T-helper 1 cell (primary cell): ENCODE results near the gene ZFYVE28.
"Not testable (repeated sequence)": the region's sequence is repeated elsewhere in the genome, so short reads cannot be mapped to it uniquely, and the experiment has no call there.

Source experiments
- DNase-seq, 5 donors: peaks; one replicate each; pipeline ENCODE4 v3.0.0-alpha.2; 2012 to 2020

Gene ZFYVE28

DNA sequence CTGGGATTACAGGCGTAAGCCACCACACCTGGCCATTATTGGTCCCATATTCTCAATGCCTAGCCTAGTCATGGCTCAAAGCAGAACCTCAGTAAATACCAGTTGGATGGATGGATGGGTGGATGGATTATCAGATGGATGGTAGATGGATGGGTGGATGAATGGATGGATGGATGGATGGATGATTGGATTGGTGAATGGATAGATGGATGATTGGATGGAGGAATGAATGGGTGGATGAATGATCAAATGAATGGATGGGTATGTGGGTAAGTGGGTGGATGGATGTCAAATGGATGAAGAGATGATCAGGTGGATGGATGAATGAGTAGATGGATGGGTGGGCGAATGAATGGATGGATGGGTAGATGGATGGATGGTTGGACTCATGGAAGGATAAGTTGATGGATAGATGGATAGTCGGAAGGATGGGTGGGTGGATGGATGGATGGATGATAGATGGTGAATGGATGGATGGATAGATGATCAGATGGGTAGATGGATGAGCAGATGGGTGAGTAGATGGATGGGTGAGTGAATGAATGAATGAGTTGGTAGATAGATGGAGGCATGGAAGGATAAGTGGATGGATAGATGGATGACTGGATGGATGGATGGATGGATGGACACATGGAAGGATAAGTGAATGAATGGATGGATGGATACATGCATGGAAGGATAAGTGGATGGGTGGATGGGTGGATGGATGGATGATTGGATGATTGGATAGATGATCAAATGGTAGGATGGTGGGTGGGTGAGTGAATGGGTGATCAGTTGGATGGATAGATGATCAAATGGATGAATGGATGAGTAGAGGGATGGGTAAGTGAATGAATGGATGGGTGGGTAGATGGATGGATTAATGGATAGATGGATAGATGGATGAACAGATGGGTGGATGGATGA, 28.5 kb upstream of the ZFYVE28 start:
- DNase-seq = no peak

DNA sequence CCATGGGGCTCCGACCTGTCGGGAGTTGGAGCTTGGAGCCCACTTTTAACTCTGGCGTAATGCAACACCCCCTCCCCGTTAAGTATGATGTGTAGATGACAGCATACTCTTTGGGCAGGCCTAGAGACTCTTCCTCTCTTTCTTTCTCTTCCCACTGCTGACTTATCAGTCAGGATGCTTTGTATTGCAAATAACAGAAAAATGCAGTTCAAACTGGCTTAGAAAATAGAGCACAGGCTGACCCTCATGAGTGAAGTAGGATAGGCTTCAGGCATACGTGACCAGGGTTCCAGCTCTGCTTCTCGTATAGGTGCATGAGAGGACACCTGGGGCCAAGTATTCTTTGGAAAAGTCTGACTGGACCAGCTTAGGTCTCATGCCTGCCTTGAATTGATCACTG, 27.1 kb upstream of the ZFYVE28 start:
- DNase-seq = no peak

DNA sequence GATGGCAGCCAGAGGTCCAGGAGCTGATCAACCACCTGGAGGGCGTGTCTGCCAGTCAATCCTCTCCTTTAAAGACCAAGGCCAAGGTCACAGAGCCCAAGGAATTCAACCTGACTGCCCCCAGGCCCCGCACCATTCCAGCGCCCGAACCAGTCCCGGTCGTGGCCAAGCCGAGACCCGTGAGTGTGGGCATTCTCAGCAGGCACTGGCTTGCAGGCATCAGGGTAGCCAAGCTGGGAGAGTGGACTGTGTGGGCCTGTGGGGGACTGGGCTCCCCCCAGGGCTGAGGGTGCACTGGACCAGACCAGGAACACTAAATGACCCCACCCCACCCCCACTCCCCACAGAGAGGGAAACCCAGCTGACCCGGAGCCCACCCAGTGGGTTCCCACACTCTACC, 26.7 kb upstream of the ZFYVE28 start:
- no peak for DNase-seq

DNA sequence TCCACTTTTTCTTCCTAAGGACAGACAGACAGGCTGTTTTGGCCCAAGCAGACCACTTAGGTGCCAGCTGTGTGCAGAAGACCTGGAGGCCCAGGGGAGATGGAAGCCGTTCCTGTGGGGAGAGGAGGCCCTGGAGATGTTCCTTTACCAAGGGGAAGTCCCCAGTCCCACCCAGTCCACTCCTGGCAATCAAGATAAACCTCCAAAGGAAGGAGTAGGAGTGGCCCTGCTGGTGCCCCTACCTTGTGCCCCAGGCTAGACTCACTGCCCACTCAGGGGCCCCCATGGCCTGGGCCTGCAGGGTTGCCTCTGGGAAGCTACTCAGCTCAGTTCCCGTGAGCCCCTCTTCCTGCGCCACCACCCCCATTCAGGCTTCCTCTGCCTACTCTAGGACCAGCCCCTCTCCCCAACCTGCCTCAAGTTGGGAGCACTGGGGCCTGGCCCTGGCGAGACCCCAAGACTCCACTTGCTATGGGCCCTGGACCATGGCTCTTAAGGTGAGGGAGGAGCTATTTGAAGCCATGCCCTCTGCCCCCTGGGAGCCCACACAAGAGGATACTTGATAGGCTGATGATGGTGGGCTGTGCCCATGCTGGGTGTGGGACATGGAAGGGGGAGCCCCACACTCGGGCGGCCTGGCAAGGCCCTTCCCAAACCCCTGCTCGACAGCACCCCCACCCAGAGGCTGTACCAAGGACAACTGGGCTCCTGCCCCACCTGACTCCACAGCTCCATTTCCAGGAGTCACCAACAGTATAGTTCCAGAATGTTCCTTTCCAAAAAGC, 25.7 kb upstream of the ZFYVE28 start:
- DNase-seq = no peak

DNA sequence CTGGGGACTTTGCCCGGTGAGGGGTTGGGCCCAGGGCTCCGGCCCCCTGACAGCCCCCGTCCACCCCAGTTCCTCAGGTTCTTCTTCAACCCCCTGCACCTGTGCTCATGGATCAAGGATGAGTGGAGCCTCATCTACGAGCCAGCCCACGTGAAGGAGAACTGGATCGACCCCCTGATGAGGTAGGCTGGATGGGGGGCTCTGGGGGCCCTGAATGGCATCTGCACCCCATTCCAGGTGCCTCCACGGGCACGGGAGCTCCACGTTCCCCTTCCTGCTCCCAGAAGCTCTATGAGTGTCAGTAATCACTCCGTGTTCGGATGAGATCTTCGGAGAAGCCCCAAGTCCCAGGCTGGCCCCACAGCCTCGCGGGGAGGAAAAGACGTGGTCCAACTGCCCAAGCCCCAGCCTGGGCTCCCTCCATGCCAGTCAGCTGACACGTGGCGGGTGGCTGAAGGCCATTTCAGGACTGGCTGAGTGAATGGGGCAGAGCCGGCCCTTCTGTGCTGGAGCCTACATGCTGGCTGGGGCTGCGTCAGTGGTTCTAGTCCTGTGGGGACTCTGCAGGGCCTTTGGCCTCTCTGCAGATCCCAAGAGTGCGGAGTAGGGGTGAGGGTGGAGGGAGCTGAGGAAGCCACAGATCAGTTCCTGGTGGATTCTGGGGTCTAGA, 24.8 kb upstream of the ZFYVE28 start:
- no peak for DNase-seq

DNA sequence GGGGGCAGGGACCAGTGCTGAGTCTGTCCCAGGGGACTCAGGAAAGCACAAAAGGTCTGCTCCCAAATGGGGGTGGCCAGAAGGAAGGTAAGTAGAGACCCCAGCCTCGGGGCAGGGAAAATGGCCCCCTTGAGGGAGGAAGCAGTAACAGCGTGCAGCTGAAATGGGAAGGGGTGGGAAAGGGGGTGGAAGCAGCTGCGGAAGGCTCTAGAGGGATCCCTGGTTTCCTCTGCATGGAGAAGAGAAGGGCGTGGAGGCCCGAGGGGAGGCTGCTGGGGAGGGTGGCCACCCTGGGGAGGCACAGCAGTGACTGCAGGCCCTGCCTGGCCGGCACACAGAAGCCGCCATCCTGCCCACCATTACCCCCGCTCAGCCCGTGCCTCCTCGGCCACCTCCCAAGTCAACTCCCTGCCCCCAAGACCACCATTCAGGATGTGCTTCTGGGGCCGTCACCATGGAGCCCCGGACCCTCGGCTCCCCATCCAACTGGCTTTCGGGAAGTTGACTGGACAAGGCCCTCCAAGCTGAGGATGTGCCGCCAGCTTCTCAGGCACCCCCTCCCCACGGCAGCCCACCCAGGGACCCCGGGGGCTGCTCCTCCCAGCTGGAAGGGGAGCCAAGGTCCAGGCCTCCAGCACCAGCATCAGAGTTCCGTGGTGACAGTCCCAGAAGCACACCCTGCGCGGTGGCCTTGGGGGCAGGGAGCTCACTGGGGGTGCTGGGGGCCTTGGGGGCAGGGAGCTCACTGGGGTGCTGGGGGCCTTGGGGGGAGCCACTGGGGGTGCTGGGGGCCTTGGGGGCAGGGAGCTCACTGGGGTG, 23.9 kb upstream of the ZFYVE28 start:
- no peak for DNase-seq

DNA sequence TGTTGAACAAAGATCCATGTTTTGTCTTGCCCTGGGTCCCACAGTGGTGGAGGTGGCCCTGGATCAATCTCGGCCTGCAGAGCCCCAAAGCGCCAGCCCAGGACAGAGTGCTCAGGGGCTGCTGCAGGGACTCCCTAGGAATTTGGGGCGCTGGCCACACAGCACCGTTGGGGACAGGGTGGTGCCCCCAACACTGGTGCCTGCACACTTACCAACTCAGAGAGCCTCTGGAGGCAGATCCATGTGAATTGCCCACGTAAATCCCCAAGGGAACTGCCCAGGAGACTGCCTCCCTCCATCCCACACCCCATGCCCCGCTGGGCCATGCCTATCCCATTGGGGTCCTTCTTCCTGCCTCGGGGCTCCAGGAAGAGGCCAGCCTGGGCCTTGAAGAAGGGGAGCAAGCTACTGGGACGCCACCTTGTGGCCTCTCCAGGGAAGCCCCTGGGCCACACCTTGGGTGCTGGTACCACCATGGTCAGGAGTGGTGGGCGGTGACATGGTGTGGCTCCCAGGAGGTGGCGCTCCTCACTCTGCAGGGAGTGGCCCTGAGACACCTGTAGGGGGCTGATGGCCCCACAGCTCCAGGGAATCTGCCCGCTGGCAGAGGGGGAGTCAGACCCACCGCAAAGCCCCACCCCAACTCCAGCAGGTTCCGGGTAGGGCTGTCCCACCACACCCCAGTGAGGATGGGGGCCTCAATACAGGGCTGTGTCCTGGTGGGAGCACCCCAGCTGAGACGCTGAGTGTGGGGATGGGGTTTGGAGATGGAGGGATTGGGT, 23.1 kb upstream of the ZFYVE28 start:
- DNase-seq = peak in 4 of 5 donors; percentile 56 to 81 (median 60)

DNA sequence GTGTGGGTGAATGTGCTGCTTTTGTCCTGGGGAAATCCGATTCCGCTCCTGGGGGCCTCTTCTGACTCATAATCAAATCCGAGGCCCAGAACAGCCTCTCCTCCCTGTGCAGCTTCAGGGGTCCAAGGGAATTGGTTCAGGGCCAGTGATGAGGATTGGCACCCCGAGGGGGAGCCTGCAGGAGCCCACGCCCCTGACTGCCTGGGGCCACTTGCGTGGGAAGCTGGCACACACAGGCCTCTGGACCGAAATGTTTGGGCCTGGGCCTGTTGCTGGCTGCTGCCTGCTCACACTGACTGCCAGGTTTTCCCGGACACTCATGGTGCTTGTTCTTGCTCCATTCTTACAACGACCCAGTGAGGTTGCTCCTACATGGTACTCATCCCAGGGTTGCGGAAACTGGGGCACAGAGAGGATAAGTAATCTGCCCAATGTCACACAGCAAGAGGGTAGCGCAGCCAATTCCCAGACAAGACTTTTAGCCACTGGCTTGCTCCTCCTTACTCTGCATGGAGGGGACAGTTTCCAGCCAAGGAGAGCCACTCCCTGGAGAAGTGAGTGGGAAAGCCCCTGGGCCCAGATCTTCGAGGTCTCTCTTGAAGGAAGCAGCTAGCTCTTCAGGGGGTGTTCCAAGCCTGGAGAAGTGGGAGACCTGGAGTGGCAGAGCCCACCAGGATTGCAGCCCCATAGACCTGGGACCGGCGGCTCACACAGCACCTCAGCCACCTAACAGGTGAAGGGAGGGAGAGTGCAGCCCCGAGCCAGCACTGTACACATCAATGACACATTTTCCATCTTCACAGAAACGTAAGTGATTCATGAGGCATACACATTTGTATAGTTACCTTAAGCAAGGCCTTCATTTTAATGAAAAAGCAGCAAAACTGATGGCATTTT, 20.6 kb upstream of the ZFYVE28 start:
- DNase-seq = no peak

DNA sequence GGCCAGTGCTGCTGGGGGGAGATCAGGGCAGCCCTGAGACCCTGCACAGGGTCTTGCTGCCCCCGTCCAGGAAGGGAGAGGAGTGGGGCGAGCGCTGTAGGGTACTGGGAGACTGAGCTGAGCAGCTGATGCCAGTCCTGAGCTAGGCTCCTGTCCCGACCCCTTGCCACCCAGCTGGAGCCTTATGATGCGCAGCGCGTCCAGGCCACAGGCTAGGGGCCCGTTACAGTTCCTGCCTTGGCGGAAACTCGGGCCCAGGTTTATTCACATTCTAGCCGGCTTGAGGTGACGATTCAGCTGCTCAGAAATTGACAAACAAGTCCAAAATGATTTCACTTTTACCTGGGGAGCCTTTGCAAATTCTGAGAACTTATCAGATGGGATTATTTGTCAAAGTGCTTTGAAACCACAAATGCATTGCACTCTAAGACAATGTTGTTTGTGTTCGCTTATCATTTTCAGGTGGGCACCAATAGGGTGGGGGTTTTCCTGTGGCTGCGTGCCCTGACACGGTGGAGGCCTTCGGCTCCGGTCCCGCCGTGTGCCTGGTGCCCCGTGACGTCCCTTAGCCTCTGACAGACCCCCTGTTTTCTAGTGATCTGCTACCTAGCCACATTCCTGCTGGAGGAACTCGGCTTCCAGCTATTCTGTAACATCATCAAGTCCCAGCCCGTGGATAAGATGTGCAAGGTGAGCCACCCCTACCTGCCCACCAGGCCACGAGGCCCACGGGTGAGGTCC, 19.2 kb upstream of the ZFYVE28 start:
- DNase-seq = no peak

DNA sequence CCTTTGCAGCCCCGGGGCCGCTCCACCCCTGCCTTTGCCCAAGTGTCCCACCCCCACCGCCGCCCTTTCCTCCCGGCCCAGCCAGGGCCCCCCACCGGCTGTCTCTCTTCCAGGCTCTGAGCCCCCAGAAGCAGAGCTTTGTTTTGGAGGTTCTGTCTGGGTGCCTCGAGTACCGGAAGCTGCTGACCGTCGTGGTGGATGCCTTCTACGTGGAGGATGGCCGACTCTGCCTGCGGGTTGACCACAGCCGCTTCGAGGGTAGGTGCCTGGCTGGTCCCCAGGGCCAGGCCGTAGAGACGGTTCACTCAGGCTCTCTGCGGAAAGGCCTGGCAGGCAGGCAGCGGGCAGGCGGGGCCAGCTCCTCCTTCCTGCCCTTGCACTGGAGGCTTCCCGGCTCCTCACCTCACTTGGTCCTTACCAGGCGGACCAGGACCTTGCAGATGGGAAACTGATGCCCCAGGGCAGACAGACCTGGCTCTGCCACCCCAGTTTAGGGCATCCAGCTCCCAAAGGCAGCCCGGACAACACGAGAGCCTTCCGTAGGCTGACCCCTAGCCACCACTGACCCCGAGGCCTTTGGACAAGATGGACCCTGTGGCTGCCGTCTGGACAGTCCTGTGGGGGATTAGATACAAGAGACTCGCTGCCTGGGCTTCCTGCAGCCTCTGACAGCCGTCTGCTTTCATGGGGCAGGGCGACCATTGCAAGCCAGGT, 18.5 kb upstream of the ZFYVE28 start:
- DNase-seq = no peak

DNA sequence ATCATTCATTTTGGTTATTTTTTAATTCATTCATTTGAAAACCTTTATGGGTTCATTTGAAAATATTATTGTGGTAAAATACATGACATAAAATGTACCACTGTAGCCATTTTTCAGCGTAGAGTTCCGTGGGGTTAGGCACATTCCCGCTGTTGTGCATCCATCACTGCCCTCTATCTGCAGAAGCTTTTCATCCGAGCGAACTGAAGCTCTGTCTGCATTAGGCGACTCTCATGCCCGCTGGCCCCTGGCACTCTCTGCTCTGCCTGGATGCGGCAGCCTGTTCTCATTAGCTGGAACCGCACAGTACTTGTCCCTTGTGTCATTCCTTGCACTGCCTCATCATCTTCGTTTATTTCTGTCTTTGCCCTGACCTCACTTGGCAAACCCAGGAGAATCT, 17.9 kb upstream of the ZFYVE28 start:
- DNase-seq = no peak

DNA sequence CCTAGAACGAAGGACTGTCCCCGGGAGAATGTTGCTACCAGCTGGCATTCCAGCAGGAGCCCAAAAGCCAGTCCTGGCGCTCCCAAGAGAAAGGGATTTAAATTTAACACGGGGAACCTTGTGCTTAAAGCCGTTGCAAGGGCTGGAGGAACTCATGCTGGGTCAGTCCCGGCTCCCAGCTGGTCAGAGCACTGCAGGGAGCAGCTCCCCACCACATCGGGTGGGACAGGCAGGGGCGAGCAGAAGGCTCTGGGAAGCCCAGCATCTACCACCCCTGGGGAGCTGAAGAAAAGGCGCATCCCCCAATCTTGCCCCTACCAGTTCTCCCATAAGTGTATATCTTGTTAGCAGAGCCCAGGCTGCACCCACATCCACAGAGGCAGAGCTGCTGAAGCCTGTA, 16.0 kb upstream of the ZFYVE28 start:
- DNase-seq = no peak

DNA sequence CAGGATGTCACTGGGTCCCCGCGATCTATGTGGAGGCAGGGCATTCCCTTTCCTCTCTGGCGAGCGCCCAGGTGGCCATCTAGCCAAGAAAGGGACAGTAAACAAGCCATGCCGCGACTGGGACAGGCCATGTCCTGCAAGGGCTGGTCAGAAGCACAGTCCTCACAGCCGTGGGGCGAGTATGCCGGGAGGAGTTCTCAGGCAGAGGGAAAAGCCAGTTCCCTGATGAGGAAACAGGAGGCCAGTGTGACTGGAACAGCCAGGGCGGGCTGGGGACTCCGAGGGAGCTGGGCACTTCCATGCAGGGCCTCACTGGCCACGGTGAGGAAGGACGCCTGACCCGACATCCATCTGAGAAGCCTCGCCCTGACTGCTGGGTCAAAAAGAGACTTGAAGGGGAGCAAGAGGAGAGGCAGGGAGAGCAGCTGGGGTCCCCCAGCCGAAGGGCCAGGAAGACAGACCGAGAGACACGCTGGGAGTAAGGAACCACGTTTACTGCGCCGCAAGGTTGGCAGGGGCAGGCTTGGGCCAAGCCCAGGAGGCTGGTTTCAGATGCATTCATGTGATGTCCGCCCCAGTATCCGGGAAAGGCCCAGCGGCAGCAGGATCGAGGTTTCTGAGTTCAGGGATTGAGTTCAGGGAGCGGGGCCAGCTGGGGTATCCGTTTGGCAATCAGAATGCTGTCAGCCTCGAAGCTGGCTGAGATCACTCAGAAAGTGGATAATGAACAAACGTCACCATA, 15.3 kb upstream of the ZFYVE28 start:
- no peak for DNase-seq

DNA sequence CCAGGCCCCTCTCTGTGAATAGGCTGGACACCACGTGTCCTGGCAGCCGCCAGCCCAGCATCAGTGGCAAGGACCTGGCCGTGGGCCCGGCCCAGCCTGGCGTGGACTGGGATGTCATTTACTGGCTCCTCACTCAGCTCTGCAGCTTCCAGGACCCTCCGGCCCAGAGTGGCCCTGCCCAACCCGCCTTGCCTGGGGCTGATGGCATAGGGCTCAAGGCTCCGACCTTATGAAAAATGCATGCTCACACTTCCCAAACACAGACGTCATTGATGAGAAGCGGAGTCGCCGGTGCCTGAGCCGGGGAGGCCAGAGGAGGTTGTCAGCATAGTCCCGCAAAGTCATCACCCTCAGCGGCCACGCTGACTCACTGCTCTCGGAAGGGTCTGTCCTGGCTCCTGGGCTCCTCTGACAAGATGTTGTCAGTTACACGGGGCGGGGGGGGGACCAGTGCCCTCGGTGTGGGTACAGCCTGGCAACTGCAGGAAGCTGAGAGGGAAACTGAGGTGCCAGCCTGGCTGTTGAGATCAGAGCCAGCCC, 14.6 kb upstream of the ZFYVE28 start:
- no peak for DNase-seq

DNA sequence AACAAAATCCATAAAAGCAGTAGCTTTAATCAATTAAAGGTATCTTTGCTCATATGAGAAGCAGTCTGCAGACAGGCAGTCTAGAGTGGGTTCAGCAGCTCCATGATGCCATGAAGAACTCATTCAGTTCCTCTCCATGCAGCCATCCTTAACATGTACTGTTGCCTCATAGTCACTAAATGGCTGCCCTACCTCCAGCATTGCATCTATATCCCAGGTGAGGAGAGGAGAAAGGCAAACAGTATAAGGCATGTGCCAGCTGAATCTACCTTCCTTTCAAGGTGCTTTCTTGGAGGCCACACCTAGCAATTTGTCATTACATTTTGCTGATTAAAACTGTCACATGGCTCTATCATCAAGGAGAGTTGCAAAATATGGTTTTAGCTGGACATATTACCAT, 13.6 kb upstream of the ZFYVE28 start:
- no peak for DNase-seq

DNA sequence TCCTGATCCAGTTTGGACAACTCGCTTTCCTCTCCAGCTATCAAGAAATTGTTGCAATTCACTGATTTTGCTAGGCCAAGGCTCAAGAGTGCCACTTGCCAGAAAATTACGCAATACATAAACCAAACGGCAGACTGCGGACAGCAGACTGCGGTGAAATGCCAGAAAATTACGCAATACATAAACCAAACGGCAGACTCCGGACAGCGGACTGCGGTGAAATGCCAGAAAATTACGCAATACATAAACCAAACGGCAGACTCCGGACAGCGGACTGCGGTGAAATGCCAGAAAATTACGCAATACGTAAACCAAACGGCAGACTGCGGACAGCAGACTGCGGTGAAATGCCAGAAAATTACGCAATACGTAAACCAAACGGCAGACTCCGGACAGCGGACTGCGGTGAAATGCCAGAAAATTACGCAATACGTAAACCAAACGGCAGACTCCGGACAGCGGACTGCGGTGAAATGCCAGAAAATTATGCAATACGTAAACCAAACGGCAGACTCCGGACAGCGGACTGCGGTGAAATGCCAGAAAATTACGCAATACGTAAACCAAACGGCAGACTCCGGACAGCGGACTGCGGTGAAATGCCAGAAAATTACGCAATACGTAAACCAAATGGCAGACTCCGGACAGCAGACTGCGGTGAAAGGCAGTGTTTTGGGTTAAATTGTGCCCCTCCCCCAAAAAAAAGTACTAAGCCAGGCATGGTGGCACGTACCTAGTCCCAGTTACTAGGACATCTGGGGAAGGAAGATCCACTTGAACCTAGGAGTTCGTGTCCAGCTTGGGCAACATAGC, 11.7 kb upstream of the ZFYVE28 start:
- not testable (repeated sequence) for DNase-seq

DNA sequence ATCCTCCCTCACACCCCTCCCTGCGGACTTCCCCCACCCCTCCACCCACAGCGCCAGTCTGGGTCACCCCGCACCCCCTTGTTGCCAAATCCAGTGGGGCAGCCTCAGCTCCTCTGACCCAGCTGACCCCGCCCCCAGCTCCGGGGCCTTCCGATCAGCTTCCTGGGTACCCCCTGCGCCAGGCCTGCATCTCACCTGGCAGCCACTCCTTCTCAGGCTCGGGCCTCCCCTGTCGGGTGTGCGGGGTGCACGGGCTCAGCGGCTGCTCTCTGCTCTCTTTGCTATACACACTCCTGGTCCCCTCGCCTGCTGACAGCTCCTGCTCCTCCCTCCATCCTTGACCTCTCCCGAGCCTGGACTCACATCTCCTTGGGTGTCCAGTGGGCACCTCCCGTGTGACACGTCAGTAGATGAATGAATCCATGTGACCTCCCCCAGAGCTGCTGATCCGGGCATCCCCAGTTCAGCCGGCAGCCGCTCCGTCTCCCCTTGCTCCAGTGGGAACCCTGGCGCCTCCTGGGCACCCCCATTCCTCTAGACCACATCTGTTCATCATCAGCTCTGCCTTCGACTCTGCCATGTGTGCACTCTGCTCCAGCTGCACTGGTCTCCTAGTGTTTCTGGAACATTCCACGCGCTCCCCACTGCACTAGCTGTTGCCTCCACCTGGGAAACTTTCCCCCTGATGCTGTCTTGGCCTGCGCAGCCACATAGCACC, 10.2 kb upstream of the ZFYVE28 start:
- DNase-seq = no peak
